Natural killer cell (primary cell): ENCODE data around the gene MPRIP. TPM values are rescaled to one million over a fixed set of nuclear protein-coding genes. Genes with fewer than 3 reads are reported as not detected.

Experiments used
- ATAC-seq, 3 donors: fragments of 150-1000 bp in 2 of 3; fragments of 200-7000 bp in 1 of 3; cut with Tn5 transposase; 1 replicate in 1 of 3; 2 replicates in 2 of 3; pipeline ENCODE4 v1.10.0; 2021; ENCODE audit warnings: mild to moderate bottlenecking in 2 of 3, moderate library complexity in 2 of 3
- DNase-seq, 2 donors: peaks; one replicate each; pipeline versions ENCODE4 v3.0.0 to v3.0.0-alpha.2; 2013 to 2021; ENCODE audit warnings: mixed read lengths in 1 of 2
- H3K27ac ChIP-seq: one replicate; pipeline ENCODE4 v1.5.1; 2013; ENCODE audit warnings: mild to moderate bottlenecking, low read length
- H3K27me3 ChIP-seq: one replicate; pipeline ENCODE4 v1.6.1; 2013; ENCODE audit warnings: low read length; ENCODE audit not compliant: control insufficient read depth, insufficient read depth
- H3K36me3 ChIP-seq: one replicate; pipeline ENCODE4 v1.6.1; 2013; ENCODE audit warnings: low read length; ENCODE audit not compliant: control insufficient read depth, insufficient read depth
- H3K4me1 ChIP-seq: one replicate; pipeline ENCODE4 v1.6.1; 2013; ENCODE audit warnings: low read length; ENCODE audit not compliant: control insufficient read depth, insufficient read depth
- H3K4me3 ChIP-seq: one replicate; pipeline ENCODE4 v1.5.1; 2013; ENCODE audit warnings: low read length
- H3K9me3 ChIP-seq: one replicate; pipeline ENCODE4 v1.6.1; 2013; ENCODE audit warnings: low read length; ENCODE audit not compliant: control insufficient read depth, insufficient read depth
- H3K27ac Mint-ChIP-seq, 2 donors: one replicate each; pipeline ENCODE4 v1.8.0; 2022; ENCODE audit warnings: mild to moderate bottlenecking in 2 of 2, mixed read lengths in 2 of 2, moderate library complexity in 1 of 2
- H3K27me3 Mint-ChIP-seq, 2 donors: one replicate each; pipeline ENCODE4 v1.8.0; 2022; ENCODE audit warnings: low read depth in 2 of 2, mixed read lengths in 2 of 2
- H3K36me3 Mint-ChIP-seq: one replicate; pipeline ENCODE4 v1.8.0; 2022; ENCODE audit warnings: mixed read lengths
- H3K4me1 Mint-ChIP-seq, 2 donors: one replicate each; pipeline ENCODE4 v1.8.0; 2022; ENCODE audit warnings: mixed read lengths in 2 of 2
- H3K4me3 Mint-ChIP-seq: one replicate; pipeline ENCODE4 v1.8.0; 2022; ENCODE audit warnings: mild to moderate bottlenecking, moderate library complexity, mixed read lengths
- H3K9me3 Mint-ChIP-seq, 2 donors: one replicate each; pipeline ENCODE4 v1.8.0; 2022; ENCODE audit warnings: mixed read lengths in 2 of 2
- WGBS: methylation state at CpG from one replicate; pipeline ENCODE4 v1.1.7; 2013; ENCODE audit warnings: missing lambda C conversion rate; ENCODE audit not compliant: insufficient coverage; 5-methylcytosine and 5-hydroxymethylcytosine counted together
- intact Hi-C: fragments of 100-400 bp; cut with micrococcal nuclease; formaldehyde crosslinking; loops from one replicate; pipeline ENCODE4 v1.14.2; 2022
- total RNA-seq, 4 donors: library from RNA; stranded (reverse); fragments of 120-200 nt in 1 of 4; gene quantifications; one replicate each; pipeline versions ENCODE4 v1.2.3 to v1.2.4, GENCODE V29; 2013 to 2022
- TF ChIP-seq, protein P1 (sequence below): fragments of 200-600 bp; IDR thresholded peaks from one replicate; pipeline ENCODE4 v1.8.0; 2022; ENCODE audit warnings: antibody characterized with exemption

Gene MPRIP
- total RNA-seq, 3 donors from 2014 or later (not counting 1 experiment from before 2014, with no cell fraction given), result 225 to 272 (median 229) TPM

- H3K9me3 Mint-ChIP-seq, result no peaks in the 10 kb centered on the region
Observed at GRCh38 chr17:17054636-17055035, 12.4 kb downstream of the MPRIP start.

DNA sequence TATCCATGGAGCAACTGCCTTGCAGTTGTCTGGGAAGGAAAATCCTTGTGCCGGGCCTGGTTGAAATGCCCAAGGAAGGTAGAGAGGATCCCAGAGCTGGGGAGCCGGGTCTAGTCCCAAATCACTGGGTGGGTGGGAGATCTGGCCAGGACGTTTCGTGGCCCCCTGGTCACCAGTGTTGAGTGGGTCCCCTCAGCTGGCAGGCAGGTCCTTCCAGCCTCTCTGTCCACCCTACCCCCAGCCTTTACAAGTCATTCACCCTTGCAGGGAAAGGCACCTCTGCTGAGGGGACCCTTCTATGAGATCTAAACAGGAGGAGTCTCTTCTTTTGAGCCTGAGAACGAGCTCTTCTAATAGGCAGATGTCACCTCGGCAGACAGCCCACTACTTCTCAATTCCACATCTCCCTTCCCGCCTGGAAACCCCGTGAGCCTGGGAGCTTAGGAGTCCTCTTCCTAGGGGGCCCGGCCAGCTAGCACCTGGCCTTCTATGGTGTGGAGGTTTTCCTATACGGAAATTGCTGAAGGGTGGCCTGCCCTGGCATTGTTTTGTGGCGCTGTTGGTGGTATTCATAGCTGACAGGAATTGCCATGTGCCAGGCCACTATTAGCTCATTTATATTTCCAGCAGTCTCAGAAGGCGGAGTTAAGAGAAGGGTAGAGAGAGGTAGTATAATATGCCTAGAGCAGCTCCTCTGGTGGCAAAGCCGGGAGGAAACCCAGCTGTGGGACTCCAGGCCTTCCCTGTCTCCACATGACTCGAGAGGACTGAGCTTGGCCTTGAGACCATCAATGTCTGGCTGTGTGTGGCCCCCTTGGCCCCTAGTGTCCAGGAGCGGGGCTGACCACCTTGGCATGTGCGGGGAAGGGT lies 13.3 kb downstream of the MPRIP start:
- Histone ChIP-seq H3K36me3 (peaks cover 4% of the 10 kb centered on the region), H3K27ac (no peak overlapping the region), H3K4me3 (no peak overlapping the region), H3K9me3 (no peaks in the 10 kb centered on the region), H3K4me1 (peaks cover 31% of the 10 kb centered on the region), H3K27me3 (no peaks in the 10 kb centered on the region)
- Mint-ChIP-seq H3K4me1 (peaks cover 52 to 59% of the 10 kb centered on the region in 2 donors), H3K4me3 (no peak overlapping the region), H3K36me3 (no peaks in the 10 kb centered on the region), H3K27me3 (no peaks in the 10 kb centered on the region), H3K27ac (peak overlapping the region; percentile 17 to 29), H3K9me3 (no peaks in the 10 kb centered on the region)
- intact Hi-C loops, result no loop called here
- DNase-seq (no peak), ATAC-seq (no peak)
- WGBS, result 95% methylated on average over 14 of the region's 16 CpGs
- TF ChIP-seq, protein P1, sequence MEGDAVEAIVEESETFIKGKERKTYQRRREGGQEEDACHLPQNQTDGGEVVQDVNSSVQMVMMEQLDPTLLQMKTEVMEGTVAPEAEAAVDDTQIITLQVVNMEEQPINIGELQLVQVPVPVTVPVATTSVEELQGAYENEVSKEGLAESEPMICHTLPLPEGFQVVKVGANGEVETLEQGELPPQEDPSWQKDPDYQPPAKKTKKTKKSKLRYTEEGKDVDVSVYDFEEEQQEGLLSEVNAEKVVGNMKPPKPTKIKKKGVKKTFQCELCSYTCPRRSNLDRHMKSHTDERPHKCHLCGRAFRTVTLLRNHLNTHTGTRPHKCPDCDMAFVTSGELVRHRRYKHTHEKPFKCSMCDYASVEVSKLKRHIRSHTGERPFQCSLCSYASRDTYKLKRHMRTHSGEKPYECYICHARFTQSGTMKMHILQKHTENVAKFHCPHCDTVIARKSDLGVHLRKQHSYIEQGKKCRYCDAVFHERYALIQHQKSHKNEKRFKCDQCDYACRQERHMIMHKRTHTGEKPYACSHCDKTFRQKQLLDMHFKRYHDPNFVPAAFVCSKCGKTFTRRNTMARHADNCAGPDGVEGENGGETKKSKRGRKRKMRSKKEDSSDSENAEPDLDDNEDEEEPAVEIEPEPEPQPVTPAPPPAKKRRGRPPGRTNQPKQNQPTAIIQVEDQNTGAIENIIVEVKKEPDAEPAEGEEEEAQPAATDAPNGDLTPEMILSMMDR, result no peak

More at GRCh38 chr17:17054636-17055035, 12.4 kb downstream of the MPRIP start:
- no peaks in the 10 kb centered on the region for H3K27me3 ChIP-seq
- H3K27ac ChIP-seq, result no peak overlapping the region
- peaks cover 4% of the 10 kb centered on the region for H3K36me3 ChIP-seq
- ATAC-seq, result no peak
- no peaks in the 10 kb centered on the region for H3K9me3 ChIP-seq
- H3K27me3 Mint-ChIP-seq, result no peaks in the 10 kb centered on the region
- intact Hi-C loops, result no loop called here
- H3K4me3 Mint-ChIP-seq, result no peak overlapping the region
- WGBS, result 95% methylated on average over 4 of the region's 4 CpGs
- no peak overlapping the region for H3K27ac Mint-ChIP-seq
- peaks cover 34% of the 10 kb centered on the region for H3K4me1 ChIP-seq
- peaks cover 55 to 57% of the 10 kb centered on the region in 2 donors for H3K4me1 Mint-ChIP-seq
- no peak overlapping the region for H3K4me3 ChIP-seq
- H3K36me3 Mint-ChIP-seq, result no peaks in the 10 kb centered on the region
- TF ChIP-seq, protein P1, result no peak
- no peak for DNase-seq

GRCh38 chr17:17056156-17056539 lies 13.9 kb downstream of the MPRIP start:
- no peak overlapping the region for H3K27ac ChIP-seq
- no peak for ATAC-seq
- H3K27ac Mint-ChIP-seq, result peak overlapping the region in 1 of 2 donors; percentile 17

More at GRCh38 chr17:17056156-17056539, 13.9 kb downstream of the MPRIP start:
- H3K9me3 ChIP-seq, result no peaks in the 10 kb centered on the region
- H3K4me3 ChIP-seq, result no peak overlapping the region
- H3K27me3 Mint-ChIP-seq, result no peaks in the 10 kb centered on the region
- 93% methylated on average over 8 of the region's 8 CpGs for WGBS
- no peaks in the 10 kb centered on the region for H3K27me3 ChIP-seq
- no peak overlapping the region for H3K4me3 Mint-ChIP-seq
- intact Hi-C loops, result no loop called here
- no peaks in the 10 kb centered on the region for H3K9me3 Mint-ChIP-seq
- TF ChIP-seq, protein P1, result no peak
- peaks cover 4% of the 10 kb centered on the region for H3K36me3 ChIP-seq
- H3K4me1 Mint-ChIP-seq, result peaks cover 48 to 59% of the 10 kb centered on the region in 2 donors
- no peaks in the 10 kb centered on the region for H3K36me3 Mint-ChIP-seq
- peaks cover 25% of the 10 kb centered on the region for H3K4me1 ChIP-seq
- DNase-seq, result no peak
